Muscle layer of colon (tissue), 2 donors: Measurements from ENCODE around the gene BANP.
"Not testable (repeated sequence)": the region's sequence is repeated elsewhere in the genome, so short reads cannot be mapped to it uniquely, and the experiment has no call there.

ENCODE experiments used
- H3K27ac ChIP-seq: one replicate; pipeline ENCODE4 v1.7.0; 2013; ENCODE audit warnings: low read depth, mild to moderate bottlenecking, low read length, moderate library complexity
- H3K27me3 ChIP-seq, 2 donors: one replicate each; pipeline ENCODE4 v1.7.0; 2013; ENCODE audit warnings: low read length in 2 of 2, mild to moderate bottlenecking in 2 of 2; ENCODE audit not compliant: insufficient read depth in 2 of 2, control insufficient read depth in 1 of 2
- H3K36me3 ChIP-seq: one replicate; pipeline ENCODE4 v1.7.0; 2013; ENCODE audit warnings: mild to moderate bottlenecking, low read length; ENCODE audit not compliant: insufficient read depth
- H3K4me1 ChIP-seq: one replicate; pipeline ENCODE4 v1.7.0; 2013; ENCODE audit warnings: mild to moderate bottlenecking, low read length; ENCODE audit not compliant: insufficient read depth
- H3K4me3 ChIP-seq, 2 donors: one replicate each; pipeline ENCODE4 v1.7.0; 2013; ENCODE audit warnings: low read length in 2 of 2, low read depth in 1 of 2, mild to moderate bottlenecking in 1 of 2, moderate library complexity in 1 of 2
- H3K9ac ChIP-seq: one replicate; pipeline ENCODE4 v1.7.0; 2013; ENCODE audit warnings: low read length
- H3K9me3 ChIP-seq: one replicate; pipeline ENCODE4 v1.7.0; 2013; ENCODE audit warnings: mild to moderate bottlenecking, low read length
- donor health status: abdominal sarcoma.
- donor health status: Adenocarcinoma of cecum.

BANP gene

GRCh38 chr16:88033003-88033740 lies 81.9 kb downstream of the BANP start:
- H3K36me3 ChIP-seq, result peaks cover 14% of the 10 kb centered on the region
- H3K27me3 ChIP-seq, H3K4me3 ChIP-seq: not testable (repeated sequence)

GRCh38 chr16:88034770-88035169 lies 83.5 kb downstream of the BANP start:
- Histone ChIP-seq H3K36me3 (peaks cover 23% of the 10 kb centered on the region), H3K4me1 (peaks cover 5% of the 10 kb centered on the region), H3K27ac (no peak overlapping the region), H3K27me3 (no peaks in the 10 kb centered on the region), H3K9me3 (no peaks in the 10 kb centered on the region), H3K4me3 (no peak overlapping the region), H3K9ac (no peak overlapping the region)

More at GRCh38 chr16:88033003-88033740, 81.9 kb downstream of the BANP start:
- not testable (repeated sequence) for H3K9ac ChIP-seq, H3K4me1 ChIP-seq, H3K27ac ChIP-seq, H3K9me3 ChIP-seq

- no peak overlapping the region for H3K9ac ChIP-seq
- H3K36me3 ChIP-seq, result peaks cover 23% of the 10 kb centered on the region
- H3K4me3 ChIP-seq, result no peak overlapping the region
- no peak overlapping the region for H3K27ac ChIP-seq
- no peaks in the 10 kb centered on the region for H3K9me3 ChIP-seq
- H3K4me1 ChIP-seq, result peaks cover 5% of the 10 kb centered on the region
- H3K27me3 ChIP-seq, result no peaks in the 10 kb centered on the region
These were observed 84.1 kb downstream of the BANP start for GRCh38 chr16:88035292-88035691.

GRCh38 chr16:88035884-88036639 lies 84.8 kb downstream of the BANP start:
- H3K4me1 ChIP-seq, H3K4me3 ChIP-seq, H3K9me3 ChIP-seq, H3K27me3 ChIP-seq, H3K9ac ChIP-seq, H3K27ac ChIP-seq: not testable (repeated sequence)
- H3K36me3 ChIP-seq, result peaks cover 23% of the 10 kb centered on the region

GRCh38 chr16:88036640-88036996 lies 85.4 kb downstream of the BANP start:
- H3K4me1 ChIP-seq, H3K9me3 ChIP-seq, H3K27ac ChIP-seq, H3K9ac ChIP-seq, H3K27me3 ChIP-seq, H3K4me3 ChIP-seq: not testable (repeated sequence)
- H3K36me3 ChIP-seq, result peaks cover 23% of the 10 kb centered on the region

- H3K9me3 ChIP-seq, H3K4me3 ChIP-seq, H3K4me1 ChIP-seq, H3K27ac ChIP-seq, H3K27me3 ChIP-seq, H3K9ac ChIP-seq: not testable (repeated sequence)
- peaks cover 23% of the 10 kb centered on the region for H3K36me3 ChIP-seq
These were observed 86.1 kb downstream of the BANP start for GRCh38 chr16:88037359-88037758.

GRCh38 chr16:88037876-88038525 lies 86.8 kb downstream of the BANP start:
- H3K4me1 ChIP-seq, H3K27me3 ChIP-seq, H3K27ac ChIP-seq, H3K9me3 ChIP-seq, H3K4me3 ChIP-seq, H3K9ac ChIP-seq: not testable (repeated sequence)
- H3K36me3 ChIP-seq, result peaks cover 23% of the 10 kb centered on the region

- not testable (repeated sequence) for H3K27ac ChIP-seq, H3K9me3 ChIP-seq, H3K9ac ChIP-seq, H3K27me3 ChIP-seq, H3K4me1 ChIP-seq, H3K4me3 ChIP-seq
- H3K36me3 ChIP-seq, result peaks cover 23% of the 10 kb centered on the region
These were observed 87.3 kb downstream of the BANP start for GRCh38 chr16:88038526-88038908.

GRCh38 chr16:88039591-88039990 lies 88.4 kb downstream of the BANP start:
- H3K36me3 ChIP-seq, result peaks cover 23% of the 10 kb centered on the region

GRCh38 chr16:88040196-88040876 lies 89.1 kb downstream of the BANP start:
- not testable (repeated sequence) for H3K9me3 ChIP-seq, H3K27ac ChIP-seq, H3K4me1 ChIP-seq, H3K27me3 ChIP-seq, H3K9ac ChIP-seq, H3K4me3 ChIP-seq
- H3K36me3 ChIP-seq, result peaks cover 22% of the 10 kb centered on the region

More at GRCh38 chr16:88039591-88039990, 88.4 kb downstream of the BANP start:
- H3K9ac ChIP-seq, result no peak overlapping the region
- H3K4me3 ChIP-seq, result no peak overlapping the region
- no peaks in the 10 kb centered on the region for H3K27me3 ChIP-seq
- H3K9me3 ChIP-seq, result no peaks in the 10 kb centered on the region
- H3K27ac ChIP-seq, result no peak overlapping the region
- no peaks in the 10 kb centered on the region for H3K4me1 ChIP-seq

- not testable (repeated sequence) for H3K4me1 ChIP-seq, H3K27me3 ChIP-seq, H3K27ac ChIP-seq, H3K4me3 ChIP-seq, H3K9me3 ChIP-seq, H3K9ac ChIP-seq
- H3K36me3 ChIP-seq, result peaks cover 17% of the 10 kb centered on the region
These were observed 89.6 kb downstream of the BANP start for GRCh38 chr16:88040877-88041244.
